COR-L47 (cell line): ENCODE measurements around the gene AIFM2.
"Not testable (repeated sequence)": the region's sequence is repeated elsewhere in the genome, so short reads cannot be mapped to it uniquely, and the experiment has no call there.

ENCODE experiments used
- DNase-seq: peaks from one replicate; lab custom pipeline; 2025; lab: John Stamatoyannopoulos, UW

Gene AIFM2

GRCh38 chr10:70121281-70121949 lies 11.2 kb downstream of the AIFM2 start:
- no peak for DNase-seq

DNA sequence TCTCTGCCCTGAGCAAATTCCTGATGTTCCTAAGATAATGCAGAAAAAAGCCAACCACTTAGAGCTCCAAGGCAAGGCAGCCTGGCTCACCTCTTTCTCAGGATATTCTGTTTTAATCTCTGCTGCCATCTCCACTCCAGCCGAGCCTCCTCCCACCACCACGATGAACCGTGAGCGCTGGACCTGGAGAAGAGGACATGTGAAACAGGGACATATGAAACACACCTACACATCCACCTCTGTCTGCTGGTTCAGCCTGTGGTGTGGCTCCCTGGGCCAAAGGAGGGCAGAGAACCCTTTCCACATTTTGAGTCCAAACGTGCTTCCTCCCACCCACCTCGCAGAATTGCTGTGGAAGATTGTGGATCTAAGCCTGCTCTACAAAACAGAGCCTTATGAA lies 12.2 kb downstream of the AIFM2 start:
- DNase-seq: no peak

- no peak for DNase-seq
Measured at GRCh38 chr10:70119623-70120022, 13.0 kb downstream of the AIFM2 start.

DNA sequence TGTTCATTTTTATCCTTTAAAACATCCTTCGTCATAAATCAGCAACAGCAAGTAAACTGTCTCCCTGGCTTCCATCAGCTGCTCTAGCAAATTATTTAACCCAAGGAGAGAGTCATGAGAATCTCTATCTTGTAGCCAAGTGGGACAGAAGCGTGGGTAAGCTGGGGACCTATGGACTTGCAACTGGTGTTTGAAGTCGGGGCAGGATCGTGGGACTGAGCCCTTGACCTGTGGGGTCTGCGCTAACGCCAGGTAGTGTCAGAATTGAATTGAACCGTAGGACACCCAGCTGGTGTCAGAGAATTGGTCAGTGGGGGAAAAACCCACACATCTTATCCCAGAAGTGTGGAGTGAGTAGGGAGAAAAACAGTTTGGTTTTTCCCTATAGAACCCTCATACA lies 13.4 kb downstream of the AIFM2 start:
- no peak for DNase-seq

- DNase-seq: no peak
Measured at GRCh38 chr10:70118196-70118595, 14.4 kb downstream of the AIFM2 start.

DNA sequence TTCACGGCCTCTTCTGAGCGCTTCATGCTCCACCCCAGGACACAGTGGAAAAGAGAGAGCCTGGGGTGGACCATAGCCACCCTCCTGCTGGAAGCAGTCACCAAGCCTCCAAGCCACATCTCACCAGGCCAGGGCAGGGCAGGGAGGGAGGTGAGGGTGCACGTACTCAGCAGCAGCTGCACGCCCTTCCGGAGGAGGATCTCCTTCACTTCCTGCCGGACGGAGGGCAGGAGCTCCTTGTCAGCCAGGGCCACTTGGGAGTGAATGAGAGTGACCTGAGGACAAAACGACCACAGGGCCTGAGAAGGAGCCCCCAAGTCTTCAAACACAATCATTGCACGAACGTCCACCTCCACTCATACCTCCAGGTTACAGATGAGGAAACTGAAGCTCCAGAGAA lies 15.0 kb downstream of the AIFM2 start:
- DNase-seq: no peak

DNA sequence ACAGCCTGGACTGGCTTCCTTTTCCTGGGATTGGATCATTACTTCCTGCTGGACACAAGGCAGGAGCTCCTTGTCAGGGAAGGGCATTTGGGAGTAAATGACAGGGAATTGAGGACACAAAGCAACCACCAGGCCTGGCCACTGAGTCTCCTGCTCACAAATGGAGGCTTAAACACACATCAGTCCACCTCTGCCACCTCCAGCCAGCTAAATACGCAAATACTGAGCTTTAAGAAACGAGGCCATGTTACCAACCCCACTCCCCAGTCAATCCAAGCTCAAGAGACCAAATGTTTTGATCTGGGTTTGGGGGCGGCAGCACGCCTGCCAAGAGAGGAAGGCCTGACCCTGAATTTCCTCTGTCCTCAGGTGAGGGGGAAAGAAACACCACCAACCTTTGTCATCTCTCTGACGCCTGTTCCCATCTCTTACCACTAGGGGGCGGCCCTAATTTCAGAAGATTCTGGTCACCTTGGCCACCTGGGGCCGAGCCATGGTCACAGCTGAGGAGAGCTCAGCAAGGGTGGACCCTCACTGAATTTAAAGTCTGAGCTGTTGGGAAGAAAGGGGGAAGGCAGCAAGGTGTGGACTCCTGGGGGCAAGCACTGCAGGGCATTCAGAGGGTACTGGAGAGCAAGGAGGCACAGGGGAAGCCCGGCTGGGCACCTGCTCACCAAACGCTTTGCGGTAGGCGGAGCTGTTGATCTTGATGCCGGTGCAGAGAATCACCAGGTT lies 16.5 kb downstream of the AIFM2 start:
- peak; percentile 9 for DNase-seq

GRCh38 chr10:70114902-70115301 lies 17.7 kb downstream of the AIFM2 start:
- DNase-seq: no peak

- DNase-seq: no peak
Measured at GRCh38 chr10:70112071-70112470, 20.6 kb downstream of the AIFM2 start.

DNA sequence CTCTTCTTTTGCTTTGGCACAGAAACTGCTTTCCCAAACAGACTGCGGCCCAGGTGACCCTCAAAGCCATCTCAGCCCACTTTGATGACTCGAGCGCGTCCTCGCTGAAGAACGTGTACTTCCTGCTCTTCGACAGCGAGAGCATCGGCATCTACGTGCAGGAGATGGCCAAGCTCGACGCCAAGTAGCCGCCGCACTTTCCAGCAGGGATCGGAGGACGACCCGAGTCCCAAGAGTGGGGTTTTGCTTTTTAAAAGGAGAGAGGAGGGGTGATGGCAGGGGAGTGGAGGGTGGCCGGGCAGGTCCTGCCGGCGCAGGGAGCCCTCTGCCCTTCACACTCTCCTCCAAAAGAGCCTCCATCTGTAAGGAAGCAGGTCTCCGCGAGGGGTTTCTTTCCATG lies 21.1 kb downstream of the AIFM2 start:
- no peak for DNase-seq

DNA sequence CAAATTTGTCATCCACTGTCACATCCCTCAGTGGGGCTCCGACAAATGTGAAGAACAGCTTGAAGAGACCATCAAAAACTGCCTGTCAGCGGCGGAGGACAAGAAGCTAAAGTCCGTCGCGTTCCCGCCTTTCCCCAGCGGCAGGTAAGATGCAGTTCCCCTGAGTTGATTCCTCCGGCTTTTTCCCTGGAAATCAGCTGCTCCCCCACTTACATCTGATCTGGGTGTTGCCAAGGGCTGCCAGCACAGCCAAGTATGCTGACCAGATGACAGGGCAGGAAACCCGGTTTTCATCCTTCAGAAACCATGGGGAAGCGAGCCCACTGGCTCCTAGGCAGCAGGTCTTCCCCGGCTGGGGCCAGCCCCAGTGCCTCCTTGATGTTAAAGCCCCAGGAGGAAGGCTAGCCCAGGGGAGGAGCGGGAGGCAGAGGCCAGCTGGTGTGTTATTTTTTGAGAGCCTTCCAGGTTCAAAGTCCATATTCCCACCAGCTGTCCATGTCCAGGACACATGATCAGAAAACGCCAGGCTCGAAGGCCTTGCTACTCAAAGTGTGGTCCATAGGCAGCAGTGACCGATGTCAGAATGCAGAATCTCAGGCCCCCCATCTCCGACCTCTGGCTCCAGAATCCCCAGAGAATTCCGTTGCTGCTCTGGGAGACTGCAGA lies 23.4 kb downstream of the AIFM2 start:
- DNase-seq: no peak

DNA sequence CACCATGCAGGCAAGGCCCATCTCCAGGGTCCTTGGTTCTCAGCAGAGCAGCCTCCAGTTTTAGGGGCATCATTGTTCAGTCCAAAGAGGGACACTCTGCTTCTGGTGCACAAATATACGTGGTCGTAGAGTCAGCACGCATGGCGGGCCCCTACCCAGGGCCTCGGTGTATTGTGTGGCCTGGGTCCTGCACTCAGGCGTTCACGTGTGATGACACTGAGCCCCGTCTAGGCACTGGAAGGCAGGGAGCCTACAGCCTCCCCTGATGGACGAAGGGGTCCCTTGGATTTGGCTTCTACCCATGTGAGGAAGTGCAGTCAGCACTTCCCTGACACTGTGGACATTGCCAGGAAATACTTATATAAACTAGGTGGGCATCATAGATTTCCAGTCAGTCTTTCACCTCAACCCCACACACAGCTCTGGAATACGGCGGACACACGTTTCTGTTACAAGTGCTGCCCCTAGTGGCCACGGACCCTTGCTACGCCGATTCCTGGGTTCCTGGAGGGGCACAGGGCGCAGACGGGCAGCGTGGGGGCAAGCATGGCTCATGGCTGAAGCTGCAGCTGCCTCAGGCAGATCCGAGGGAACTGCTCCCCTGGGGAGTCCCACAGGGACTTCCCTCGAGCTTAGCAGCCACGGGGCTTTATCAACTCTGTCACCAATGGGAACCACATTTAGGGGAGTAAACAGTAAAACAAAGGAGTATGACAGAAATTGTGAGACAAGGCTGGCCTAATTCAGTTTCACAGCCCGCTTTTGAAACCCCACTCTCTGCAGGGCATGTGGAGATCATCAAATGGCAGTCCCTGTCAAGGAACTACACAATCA lies 25.4 kb downstream of the AIFM2 start:
- DNase-seq: no peak

DNA sequence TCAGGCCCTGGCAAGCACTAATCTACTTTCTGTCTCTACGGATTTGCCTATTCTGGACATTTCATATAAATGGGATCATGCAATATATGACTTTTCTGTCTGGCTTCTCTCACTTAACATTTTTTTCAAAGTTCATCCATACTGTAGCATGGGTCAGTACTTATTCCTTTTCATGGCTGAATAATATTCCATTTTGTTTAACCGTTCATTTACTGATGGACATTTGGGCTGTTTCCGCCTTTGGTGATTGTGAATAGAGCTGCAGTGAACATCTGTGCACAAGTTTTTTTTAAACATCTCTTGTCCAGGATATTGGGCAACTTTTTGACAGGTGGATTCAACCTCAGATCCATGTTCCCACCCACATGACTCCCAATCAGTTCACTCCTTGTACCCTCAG lies 31.0 kb downstream of the AIFM2 start:
- no peak for DNase-seq

DNA sequence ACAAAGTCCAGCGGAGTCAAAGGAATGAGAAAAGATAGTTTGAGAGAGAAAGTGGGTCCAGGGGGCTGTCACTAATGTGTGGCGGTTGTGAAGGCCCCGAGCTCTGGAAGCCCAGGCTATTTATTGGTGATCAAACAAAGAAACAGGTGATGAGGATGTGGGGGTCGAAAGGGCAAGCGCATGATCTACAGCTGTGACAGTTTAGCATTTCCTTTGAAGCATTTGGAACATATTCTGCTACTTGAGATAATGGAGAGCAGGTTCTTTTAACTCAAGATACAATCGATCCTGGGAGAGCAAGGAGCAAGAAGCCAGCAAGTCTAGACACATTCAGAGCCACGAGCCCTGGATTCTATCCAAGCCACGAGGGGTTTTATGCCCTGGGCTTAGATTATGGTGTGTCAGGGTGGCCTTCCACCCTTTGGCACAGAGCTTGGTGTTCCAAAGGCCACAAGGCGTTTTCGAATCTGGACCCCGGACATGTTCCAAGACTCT lies 31.5 kb downstream of the AIFM2 start:
- DNase-seq: not testable (repeated sequence)

GRCh38 chr10:70098271-70098670 lies 34.4 kb downstream of the AIFM2 start:
- DNase-seq: no peak

- DNase-seq: no peak
Measured at GRCh38 chr10:70097459-70097858, 35.2 kb downstream of the AIFM2 start.

DNA sequence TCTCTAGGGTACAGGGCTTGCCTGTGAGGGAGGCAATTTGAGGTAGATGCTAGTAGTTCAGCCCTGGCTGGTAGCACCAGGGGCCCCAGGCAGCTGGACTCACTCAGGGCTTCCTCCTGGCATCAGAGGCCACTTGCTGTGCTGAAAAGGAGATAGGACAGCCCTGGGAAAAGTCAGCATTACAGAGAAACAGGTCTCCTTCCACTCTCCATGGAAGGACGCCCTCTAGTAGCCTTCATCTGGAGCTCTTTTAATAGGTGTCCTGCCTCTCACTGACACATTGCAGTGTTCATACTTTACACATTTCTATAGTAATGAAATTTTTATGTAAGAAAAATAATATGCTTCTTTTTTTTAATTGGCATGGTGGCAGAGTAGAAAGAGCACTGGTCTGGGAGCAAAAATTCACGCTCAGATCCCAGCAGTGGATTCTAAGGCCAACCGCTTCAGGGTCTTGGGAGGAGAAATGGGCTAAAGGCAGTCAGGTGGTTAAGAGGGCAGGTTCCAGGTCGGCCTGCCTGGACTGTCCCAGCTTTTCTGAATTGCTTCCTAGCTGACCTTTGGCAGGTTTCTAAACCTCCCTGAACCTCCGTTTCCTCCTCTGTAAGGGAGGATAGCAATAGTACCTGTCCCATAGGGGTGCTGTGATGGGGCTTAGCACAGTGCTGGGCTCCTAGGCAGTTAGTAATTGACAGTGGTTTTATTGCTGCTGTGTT lies 35.8 kb downstream of the AIFM2 start:
- no peak for DNase-seq

GRCh38 chr10:70096016-70096704 lies 36.5 kb downstream of the AIFM2 start:
- DNase-seq: no peak

GRCh38 chr10:70094250-70094649 lies 38.4 kb downstream of the AIFM2 start:
- no peak for DNase-seq

DNA sequence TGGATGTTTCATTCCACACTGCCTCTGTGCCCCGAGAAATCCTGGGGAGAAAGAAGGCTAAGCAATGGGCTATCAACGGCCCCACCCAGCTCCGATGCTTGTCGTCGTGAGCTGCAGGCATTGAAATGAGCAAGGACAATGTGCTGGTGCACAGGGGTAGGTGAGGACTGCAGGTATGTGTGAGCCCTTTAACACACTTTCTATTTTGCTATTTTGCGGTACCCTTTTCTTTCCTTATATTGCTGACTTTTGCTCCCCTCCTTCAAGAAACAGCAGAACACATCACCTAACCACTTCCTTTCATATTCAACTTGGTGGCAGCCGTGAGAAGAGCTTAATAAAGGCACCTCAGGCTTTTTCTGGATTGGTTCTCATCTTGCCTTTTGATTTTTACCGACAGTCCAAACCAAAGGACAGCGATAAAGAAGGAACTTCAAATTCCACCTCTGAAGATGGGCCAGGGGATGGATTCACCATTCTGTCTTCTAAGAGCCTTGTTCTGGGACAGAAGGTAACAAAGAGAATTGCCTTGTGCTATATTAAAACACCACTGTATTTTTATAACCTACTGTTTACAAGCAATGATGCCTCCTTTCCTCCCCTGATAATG lies 39.2 kb downstream of the AIFM2 start:
- no peak for DNase-seq

DNA sequence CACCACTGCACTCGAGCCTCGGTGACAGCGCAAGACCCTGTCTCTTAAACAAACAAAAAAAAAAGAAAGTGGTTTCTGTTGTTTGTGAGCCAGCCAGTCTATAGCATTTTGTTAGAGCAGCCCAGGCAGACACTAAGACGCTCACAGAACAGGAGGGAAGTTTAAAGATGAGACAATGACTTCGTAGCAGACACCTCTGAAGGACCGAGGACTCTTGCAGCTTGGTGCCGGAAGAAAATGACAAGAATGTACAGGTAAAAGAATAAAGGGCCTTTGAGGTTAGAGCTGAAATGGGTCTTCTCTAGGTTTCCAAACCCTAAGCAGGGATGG lies 40.3 kb downstream of the AIFM2 start:
- DNase-seq: no peak
